Stomach (tissue), 4 donors: Measurements from ENCODE around the gene CLCN6.

Experiments
- EP300 ChIP-seq: sonication (generic); formaldehyde crosslinking; IDR thresholded peaks from one replicate; pipeline ENCODE4 v1.6.1; 2017; ENCODE audit warnings: antibody characterized with exemption
- TF ChIP-seq, protein P1 (sequence below), 7 experiments: fragments of 450-650 bp in 4 of 7; fragments of 200-600 bp in 3 of 7; sonication (generic) in 3 of 7; IDR thresholded peaks; one replicate each; pipeline ENCODE4 v1.5.1; 2016 to 2019; ENCODE audit warnings: antibody characterized with exemption in 7 of 7, control low read depth in 2 of 7, mild to moderate bottlenecking in 1 of 7

DNA sequence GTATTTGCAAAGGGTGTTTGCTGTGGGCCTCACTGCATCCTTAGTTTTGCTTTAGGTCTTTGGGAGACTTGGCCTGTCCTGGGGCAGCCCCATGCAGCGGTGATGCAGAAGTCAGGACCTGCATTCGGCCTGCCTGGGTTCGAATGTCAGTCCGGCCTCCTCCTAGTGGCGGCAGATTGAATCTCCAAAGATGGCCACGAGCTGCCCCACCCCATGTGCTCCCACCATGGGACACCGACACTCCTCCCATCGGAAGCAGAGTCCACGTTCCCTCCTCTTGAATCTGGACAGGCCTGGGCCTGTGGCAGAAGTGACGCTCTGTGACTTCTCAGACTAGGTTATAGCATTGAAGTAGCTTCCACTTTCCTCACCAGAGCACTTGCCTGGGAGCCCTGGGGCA is 69.1 kb downstream of the CLCN6 start:
- no peak for TF ChIP-seq EP300
- TF ChIP-seq, protein P1, sequence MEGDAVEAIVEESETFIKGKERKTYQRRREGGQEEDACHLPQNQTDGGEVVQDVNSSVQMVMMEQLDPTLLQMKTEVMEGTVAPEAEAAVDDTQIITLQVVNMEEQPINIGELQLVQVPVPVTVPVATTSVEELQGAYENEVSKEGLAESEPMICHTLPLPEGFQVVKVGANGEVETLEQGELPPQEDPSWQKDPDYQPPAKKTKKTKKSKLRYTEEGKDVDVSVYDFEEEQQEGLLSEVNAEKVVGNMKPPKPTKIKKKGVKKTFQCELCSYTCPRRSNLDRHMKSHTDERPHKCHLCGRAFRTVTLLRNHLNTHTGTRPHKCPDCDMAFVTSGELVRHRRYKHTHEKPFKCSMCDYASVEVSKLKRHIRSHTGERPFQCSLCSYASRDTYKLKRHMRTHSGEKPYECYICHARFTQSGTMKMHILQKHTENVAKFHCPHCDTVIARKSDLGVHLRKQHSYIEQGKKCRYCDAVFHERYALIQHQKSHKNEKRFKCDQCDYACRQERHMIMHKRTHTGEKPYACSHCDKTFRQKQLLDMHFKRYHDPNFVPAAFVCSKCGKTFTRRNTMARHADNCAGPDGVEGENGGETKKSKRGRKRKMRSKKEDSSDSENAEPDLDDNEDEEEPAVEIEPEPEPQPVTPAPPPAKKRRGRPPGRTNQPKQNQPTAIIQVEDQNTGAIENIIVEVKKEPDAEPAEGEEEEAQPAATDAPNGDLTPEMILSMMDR (IDR thresholded peaks at IDR 0.05) = no peak
